ENCODE data around the gene ESRRG. TPM values are rescaled to one million over a fixed set of nuclear protein-coding genes. Genes with fewer than 3 reads are reported as not detected.

Gene ESRRG
- total RNA-seq, result not detected

DNA sequence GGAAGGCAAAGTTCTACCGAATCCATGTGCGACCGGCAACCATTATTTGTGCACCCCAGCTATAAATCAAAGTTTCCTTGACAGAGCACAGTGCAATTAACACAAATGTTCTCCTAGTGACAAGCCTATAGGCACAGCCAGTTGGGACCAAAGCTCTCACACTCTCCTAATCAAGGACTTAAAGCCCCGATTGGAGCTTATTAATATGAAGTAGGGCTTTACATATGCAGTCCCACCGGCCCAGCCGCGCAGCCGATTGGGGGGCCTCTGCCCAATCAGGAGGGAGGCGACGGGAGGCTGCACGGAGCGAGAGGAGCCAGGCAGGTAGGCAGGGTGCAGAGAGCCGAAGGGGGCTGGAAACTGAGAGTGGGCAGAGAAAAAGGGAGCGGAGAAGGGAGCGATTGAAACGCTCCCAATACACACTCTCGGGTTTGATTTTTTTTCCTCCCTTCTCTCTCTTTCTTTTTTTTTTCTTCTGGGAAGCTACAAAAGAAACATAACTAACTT lies at the start of gene ESRRG:
TSS of gene ESRRG (minus strand) at position 156 of the 507 bp plus-strand sequence. CDS start at position 26, 130 bp downstream.
- Mint-ChIP-seq H3K27ac (no peak within 1 kb of the TSS), H3K4me3 (no peak within 1 kb of the TSS), H3K9me3 (peaks cover 0 to 2% of the 10 kb centered on the region in 2 donors), H3K27me3 (ENCODE audit: low read depth) (peaks cover 24% of the 10 kb centered on the region), H3K36me3 (ENCODE audit: insufficient read depth in 2 of 2) (no peaks in the 10 kb centered on the region), H3K4me1 (ENCODE audit: low read depth) (no peaks in the 10 kb centered on the region)
- ATAC-seq (replicated peaks in 1 of 2) (no peak), DNase-seq (no peak)

DNA sequence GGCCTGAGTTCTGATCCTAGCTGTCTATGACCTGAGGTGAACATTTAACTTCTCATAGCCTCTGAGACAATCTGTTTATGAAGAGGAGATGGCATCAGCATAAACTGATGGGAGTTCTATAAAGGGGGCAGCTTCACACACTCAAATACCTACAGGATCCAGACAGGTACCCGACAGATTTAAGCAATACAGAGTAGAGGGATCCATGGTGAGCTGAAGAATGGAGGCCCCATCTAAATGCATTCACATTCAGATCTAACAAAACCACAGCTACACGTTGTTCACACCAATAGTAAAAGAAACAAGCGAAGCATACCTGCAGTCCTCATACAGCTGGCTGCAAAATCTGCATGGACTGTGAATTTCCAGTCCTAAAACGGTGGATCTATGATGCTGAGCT lies 48.7 kb upstream of the ESRRG start:
- ATAC-seq (replicated peaks in 1 of 2) (no peak), DNase-seq (no peak)
- H3K27ac Mint-ChIP-seq, result no peak overlapping the region
- no peak overlapping the region for H3K4me3 Mint-ChIP-seq
- no peaks in the 10 kb centered on the region for H3K27me3 Mint-ChIP-seq (ENCODE audit: low read depth)
- no peaks in the 10 kb centered on the region for H3K36me3 Mint-ChIP-seq (ENCODE audit: insufficient read depth in 2 of 2)
- H3K9me3 Mint-ChIP-seq, result peaks cover 5 to 10% of the 10 kb centered on the region in 2 donors
- H3K4me1 Mint-ChIP-seq (ENCODE audit: low read depth), result no peaks in the 10 kb centered on the region

DNA sequence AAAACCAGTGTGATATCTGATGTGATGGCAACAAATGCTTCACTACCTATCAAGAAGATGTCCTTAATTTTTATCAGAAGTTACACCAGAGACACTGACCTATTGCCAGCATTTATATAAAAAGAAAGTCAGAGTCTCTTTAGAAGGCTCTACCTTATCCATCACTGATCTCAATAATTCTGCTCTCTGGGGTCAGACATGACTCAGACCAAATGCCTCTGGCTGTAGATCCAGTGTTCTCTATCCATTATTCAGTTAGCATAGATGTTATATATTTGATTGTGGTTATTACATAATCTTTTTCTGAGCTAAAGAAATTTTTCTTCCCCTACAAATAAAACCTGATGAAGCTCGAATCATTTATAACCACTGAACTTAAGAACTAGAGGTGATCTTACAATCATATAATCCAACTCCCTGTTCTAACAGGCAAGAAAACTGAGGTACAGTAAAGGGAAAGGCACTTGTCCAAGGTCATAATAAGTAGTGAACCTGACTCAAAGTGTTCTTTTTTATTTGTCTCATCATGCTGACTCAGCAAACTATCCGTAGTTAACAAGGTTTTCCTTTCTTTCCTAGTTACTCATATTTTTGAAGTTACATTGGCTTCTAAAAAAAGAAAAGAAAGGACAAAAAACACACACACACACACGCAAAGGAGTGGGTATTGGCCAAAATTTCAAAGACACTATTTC lies 43.6 kb upstream of the ESRRG start:
- Mint-ChIP-seq H3K4me3 (no peak overlapping the region), H3K27ac (no peak overlapping the region), H3K27me3 (ENCODE audit: low read depth) (no peaks in the 10 kb centered on the region), H3K9me3 (peaks cover 2 to 3% of the 10 kb centered on the region in 2 donors), H3K36me3 (ENCODE audit: insufficient read depth in 2 of 2) (no peaks in the 10 kb centered on the region), H3K4me1 (ENCODE audit: low read depth) (no peaks in the 10 kb centered on the region)
- DNase-seq, result no peak
- no peak for ATAC-seq (replicated peaks in 1 of 2)

DNA sequence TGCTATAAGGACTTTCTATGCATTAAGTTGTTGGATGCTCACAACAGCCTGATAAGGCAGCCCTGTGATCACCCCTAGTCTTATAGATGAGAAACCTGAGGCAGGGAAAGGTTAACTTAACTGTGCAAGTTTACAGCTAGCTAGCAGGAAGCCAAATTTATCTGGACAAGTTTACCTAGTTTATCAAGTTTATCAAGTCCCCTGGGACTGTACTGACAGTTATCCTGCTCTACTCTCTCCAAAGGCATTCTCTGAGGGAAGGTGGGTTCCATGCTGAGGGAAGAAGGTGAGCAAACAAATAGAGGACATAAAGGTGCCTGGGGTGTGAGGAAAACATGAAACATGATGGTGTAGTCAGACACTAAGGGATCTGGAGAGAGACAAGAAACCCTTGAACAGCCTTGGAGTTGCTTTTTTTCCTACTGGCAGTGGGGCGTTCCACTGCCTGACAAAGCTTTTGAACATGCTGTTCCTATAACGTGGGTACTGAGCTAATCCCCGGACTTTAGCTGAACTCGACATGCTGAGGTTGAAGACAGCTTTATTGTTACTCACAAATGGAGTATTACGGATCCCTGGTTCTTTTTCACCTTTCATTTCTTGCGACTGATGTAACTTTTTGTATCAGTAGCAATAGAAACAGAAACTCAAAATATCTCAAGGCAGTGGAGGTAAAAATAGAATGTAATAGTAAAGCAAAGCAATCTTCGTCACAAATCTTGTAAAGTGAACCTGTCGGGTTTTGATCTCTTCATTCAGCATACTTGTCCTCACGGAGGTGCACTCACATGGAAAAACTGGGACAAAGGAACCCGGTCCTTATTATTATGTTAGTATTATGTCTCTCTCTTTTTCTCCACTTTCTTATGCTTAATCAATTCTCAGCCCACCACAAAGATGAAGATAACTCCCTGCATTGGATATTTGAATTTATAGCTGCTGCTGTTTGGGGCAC lies 42.4 kb upstream of the ESRRG start:
- H3K9me3 Mint-ChIP-seq, result peaks cover under 1 to 2% of the 10 kb centered on the region in 2 donors
- no peak overlapping the region for H3K27ac Mint-ChIP-seq
- ATAC-seq (replicated peaks in 1 of 2), result no peak
- no peaks in the 10 kb centered on the region for H3K4me1 Mint-ChIP-seq (ENCODE audit: low read depth)
- no peaks in the 10 kb centered on the region for H3K27me3 Mint-ChIP-seq (ENCODE audit: low read depth)
- no peak overlapping the region for H3K4me3 Mint-ChIP-seq
- no peak for DNase-seq
- H3K36me3 Mint-ChIP-seq (ENCODE audit: insufficient read depth in 2 of 2), result no peaks in the 10 kb centered on the region

DNA sequence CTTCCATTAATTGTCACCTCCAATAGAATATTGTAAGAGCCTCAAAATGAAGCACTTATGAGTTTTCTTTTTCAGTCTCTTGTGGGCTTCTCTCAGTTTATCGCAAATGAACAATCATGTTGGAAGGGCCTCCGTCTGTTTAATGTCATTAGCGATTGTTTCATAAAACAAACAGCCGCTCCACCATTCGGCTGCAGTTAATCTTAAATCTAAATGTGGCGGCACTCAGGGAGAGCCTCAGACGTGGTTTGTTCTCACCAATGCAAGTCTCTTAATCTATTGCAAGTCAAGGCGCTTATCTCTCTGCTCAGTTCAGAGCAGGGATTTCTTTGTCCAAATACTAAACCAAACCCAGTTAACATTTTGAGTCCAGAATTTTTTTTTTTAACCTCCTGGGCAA lies 34.9 kb upstream of the ESRRG start:
- DNase-seq, result no peak
- no peaks in the 10 kb centered on the region for H3K4me1 Mint-ChIP-seq (ENCODE audit: low read depth)
- no peaks in the 10 kb centered on the region for H3K27me3 Mint-ChIP-seq (ENCODE audit: low read depth)
- no peak overlapping the region for H3K27ac Mint-ChIP-seq
- no peaks in the 10 kb centered on the region for H3K9me3 Mint-ChIP-seq
- H3K36me3 Mint-ChIP-seq (ENCODE audit: insufficient read depth in 2 of 2), result no peaks in the 10 kb centered on the region
- ATAC-seq (replicated peaks in 1 of 2), result no peak
- H3K4me3 Mint-ChIP-seq, result no peak overlapping the region

DNA sequence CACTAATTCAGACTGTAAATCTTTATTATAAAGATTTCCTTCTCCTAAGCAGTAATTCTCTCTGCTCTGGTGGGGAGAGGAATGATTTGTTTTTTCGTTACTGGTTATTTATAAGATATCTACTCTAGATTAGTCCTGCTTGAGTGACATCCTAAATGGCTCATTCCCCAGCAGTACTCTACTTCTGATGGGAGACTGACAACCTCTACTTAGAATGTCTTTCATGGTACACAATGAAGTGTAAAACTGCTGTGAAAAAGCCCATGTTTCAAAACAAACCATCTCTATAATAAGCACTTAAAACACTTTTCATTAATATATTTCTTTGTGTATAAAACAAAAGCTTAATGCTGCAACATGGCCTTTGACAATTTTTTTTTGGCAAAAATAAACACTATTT lies 33.9 kb upstream of the ESRRG start:
- Mint-ChIP-seq H3K27me3 (ENCODE audit: low read depth) (no peaks in the 10 kb centered on the region), H3K27ac (no peak overlapping the region), H3K36me3 (ENCODE audit: insufficient read depth in 2 of 2) (no peaks in the 10 kb centered on the region), H3K4me1 (ENCODE audit: low read depth) (no peaks in the 10 kb centered on the region), H3K4me3 (no peak overlapping the region), H3K9me3 (no peaks in the 10 kb centered on the region)
- ATAC-seq (replicated peaks in 1 of 2) (no peak), DNase-seq (no peak)

DNA sequence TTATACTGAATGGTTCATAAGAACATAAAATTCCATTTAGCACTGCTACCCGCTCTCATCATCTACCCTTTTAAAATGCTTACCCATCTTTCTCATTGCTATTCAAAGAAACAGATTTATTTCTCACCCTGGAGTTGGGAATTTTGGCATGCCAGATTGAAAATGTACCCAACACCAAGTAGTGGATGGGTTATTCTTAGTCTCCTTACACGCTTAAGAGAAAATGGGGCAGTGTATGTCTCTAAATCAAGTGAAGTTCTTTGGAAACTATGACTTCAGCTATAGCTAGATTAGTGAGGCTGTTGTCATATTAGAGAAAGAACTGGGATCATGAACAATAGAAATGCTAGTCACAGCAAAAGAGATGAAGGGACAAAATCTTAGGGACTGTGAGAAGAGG lies 27.7 kb upstream of the ESRRG start:
- Mint-ChIP-seq H3K27ac (no peak overlapping the region), H3K4me1 (ENCODE audit: low read depth) (no peaks in the 10 kb centered on the region)
- no peak for ATAC-seq (replicated peaks in 1 of 2)

DNA sequence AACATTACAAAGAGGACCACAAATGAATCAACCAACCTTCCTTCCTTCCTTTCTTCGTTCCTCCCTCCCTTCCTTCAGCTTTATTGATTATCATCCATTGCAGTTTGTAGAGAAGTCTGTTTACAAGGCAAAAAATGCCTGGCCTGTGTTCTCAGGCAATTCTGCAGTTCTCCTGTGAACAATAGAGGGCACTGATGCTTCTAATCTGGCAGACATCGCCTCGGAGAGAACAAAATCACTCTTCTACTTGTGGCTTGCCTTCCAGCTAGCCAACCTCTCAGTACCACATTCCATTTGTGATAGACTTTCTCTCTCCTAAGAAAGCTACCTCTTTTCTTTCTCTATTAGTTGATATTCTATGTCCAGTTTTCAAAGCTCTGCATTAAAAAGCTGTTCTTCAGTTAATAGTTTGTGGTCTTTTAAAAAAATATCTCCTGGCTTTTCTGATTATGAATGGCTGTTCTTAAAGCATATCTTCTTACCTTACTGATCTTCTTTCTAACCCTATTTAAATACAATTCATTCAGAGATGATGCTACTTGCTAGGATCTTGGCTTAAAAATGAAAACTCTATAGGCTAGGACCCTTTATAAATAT lies 26.9 kb upstream of the ESRRG start:
- no peaks in the 10 kb centered on the region for H3K4me1 Mint-ChIP-seq (ENCODE audit: low read depth)
- no peak for ATAC-seq (replicated peaks in 1 of 2)
- DNase-seq, result no peak
- no peaks in the 10 kb centered on the region for H3K36me3 Mint-ChIP-seq (ENCODE audit: insufficient read depth in 2 of 2)
- no peaks in the 10 kb centered on the region for H3K27me3 Mint-ChIP-seq (ENCODE audit: low read depth)
- no peak overlapping the region for H3K27ac Mint-ChIP-seq
- no peak overlapping the region for H3K4me3 Mint-ChIP-seq
- peaks cover 0 to 3% of the 10 kb centered on the region in 2 donors for H3K9me3 Mint-ChIP-seq

More for the DNA sequence above, 27.7 kb upstream of the ESRRG start:
- no peak overlapping the region for H3K4me3 Mint-ChIP-seq
- no peaks in the 10 kb centered on the region for H3K36me3 Mint-ChIP-seq (ENCODE audit: insufficient read depth in 2 of 2)
- DNase-seq, result no peak
- no peaks in the 10 kb centered on the region for H3K27me3 Mint-ChIP-seq (ENCODE audit: low read depth)
- no peaks in the 10 kb centered on the region for H3K9me3 Mint-ChIP-seq

DNA sequence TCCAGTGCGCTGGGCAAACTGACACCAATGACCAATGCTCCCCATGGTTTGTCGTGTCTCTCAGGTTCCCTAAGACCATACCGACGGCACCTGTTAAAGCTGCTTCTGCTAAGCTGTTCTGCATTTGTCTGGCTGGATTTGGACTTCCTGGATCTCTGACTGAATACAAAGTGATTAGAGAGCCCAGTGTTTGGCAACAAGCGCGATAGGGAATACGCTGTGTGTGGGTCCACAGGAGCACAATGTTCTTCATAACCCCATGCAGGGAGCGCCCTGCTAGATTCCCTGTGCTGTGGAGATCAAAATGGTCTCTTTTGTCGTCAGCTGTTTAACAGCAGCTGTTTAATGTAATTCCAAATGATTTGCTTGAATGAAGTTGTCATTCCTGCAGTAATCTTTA lies 26.0 kb upstream of the ESRRG start:
- no peaks in the 10 kb centered on the region for H3K4me1 Mint-ChIP-seq (ENCODE audit: low read depth)
- H3K4me3 Mint-ChIP-seq, result no peak overlapping the region
- no peak for ATAC-seq (replicated peaks in 1 of 2)
- no peak for DNase-seq
- H3K9me3 Mint-ChIP-seq, result peaks cover 0 to 5% of the 10 kb centered on the region in 2 donors
- H3K27ac Mint-ChIP-seq, result no peak overlapping the region
- no peaks in the 10 kb centered on the region for H3K27me3 Mint-ChIP-seq (ENCODE audit: low read depth)
- no peaks in the 10 kb centered on the region for H3K36me3 Mint-ChIP-seq (ENCODE audit: insufficient read depth in 2 of 2)

DNA sequence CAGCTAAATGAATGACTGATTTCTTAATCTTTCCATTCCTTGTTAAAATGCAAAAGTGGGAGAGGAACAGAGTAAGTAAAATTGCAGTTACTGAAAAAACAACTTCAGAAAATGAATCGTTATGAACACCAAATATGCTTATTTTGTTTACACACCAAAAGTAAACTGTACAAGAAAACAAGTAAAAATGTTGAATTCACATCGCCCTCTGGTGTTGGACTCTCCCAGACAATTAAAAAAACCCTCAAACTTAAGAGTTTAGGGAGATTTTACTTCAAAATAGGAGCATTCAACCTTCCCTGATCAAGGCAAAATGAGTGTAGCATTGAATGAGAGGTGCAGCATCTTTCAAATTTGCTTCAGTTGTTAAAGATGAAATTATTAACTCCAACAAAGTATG lies 19.4 kb upstream of the ESRRG start:
- H3K4me1 Mint-ChIP-seq (ENCODE audit: low read depth), result no peaks in the 10 kb centered on the region
- no peaks in the 10 kb centered on the region for H3K36me3 Mint-ChIP-seq (ENCODE audit: insufficient read depth in 2 of 2)
- H3K27me3 Mint-ChIP-seq (ENCODE audit: low read depth), result no peaks in the 10 kb centered on the region
- DNase-seq (no peak), ATAC-seq (replicated peaks in 1 of 2) (no peak)
- H3K27ac Mint-ChIP-seq, result no peak overlapping the region
- H3K4me3 Mint-ChIP-seq, result no peak overlapping the region
- peaks cover 0 to 9% of the 10 kb centered on the region in 2 donors for H3K9me3 Mint-ChIP-seq

DNA sequence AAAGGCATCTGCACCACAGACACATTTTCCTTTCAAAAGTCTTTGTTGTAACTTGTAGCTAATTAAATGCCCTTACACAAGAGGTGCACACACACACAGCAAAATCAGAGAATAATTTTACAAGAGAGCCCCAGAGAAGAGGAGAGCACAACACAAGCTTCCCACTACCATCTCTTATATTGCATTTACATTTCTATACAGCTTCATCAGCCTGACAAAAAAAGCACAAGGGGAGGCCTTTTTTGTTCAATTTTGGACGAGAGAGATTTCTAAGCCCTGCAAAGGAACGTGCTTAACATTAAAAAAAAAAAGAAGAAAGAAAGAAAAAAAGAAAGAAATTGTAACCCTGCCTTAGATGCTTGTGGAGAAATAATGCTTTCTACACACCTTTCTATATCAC lies 17.1 kb upstream of the ESRRG start:
- H3K4me3 Mint-ChIP-seq, result no peak overlapping the region
- H3K27me3 Mint-ChIP-seq (ENCODE audit: low read depth), result no peaks in the 10 kb centered on the region
- H3K9me3 Mint-ChIP-seq, result peaks cover 0 to 8% of the 10 kb centered on the region in 2 donors
- no peaks in the 10 kb centered on the region for H3K4me1 Mint-ChIP-seq (ENCODE audit: low read depth)
- H3K27ac Mint-ChIP-seq, result no peak overlapping the region
- no peak for ATAC-seq (replicated peaks in 1 of 2)
- H3K36me3 Mint-ChIP-seq (ENCODE audit: insufficient read depth in 2 of 2), result no peaks in the 10 kb centered on the region
- no peak for DNase-seq

DNA sequence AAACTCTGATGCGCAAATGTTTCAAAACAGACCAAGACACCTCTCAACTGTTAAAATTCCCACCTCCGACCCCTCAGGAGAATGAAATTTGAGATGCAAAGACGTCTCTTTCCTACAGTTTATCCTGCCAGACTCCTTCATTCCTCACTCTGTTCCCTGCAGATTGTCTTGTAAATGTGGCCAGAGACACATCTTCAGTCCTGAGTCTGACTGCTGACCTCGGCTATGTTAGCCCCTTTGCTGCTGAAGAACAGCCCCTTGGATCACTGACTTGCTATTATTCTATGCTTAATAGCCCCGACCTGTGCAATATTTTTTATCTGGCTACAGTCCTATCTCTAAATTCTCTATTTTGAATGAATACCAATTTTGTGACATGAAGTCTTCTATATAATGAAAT lies 16.6 kb upstream of the ESRRG start:
- Mint-ChIP-seq H3K27me3 (ENCODE audit: low read depth) (no peaks in the 10 kb centered on the region), H3K27ac (no peak overlapping the region), H3K36me3 (ENCODE audit: insufficient read depth in 2 of 2) (no peaks in the 10 kb centered on the region), H3K4me1 (ENCODE audit: low read depth) (no peaks in the 10 kb centered on the region), H3K4me3 (no peak overlapping the region), H3K9me3 (peaks cover 0 to 5% of the 10 kb centered on the region in 2 donors)
- ATAC-seq (replicated peaks in 1 of 2) (no peak), DNase-seq (no peak)

DNA sequence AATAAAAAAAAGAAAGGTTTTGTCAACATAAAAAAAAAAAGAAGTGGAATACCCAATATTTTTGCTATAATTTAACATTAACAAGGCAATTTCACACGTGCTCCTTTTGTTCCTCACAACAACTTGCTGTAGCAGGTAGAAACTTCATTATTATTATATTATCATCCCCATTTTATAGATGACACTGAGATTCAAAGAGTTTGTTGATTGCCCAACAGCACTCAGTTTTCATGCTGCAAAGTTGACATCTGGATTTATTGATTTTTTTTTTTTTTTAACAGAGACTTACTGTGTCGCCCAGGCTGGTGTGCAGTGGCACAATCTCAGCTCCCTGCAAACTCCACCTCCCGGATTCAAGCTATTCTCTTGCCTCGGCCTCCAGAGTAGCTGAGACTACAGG lies 8.9 kb upstream of the ESRRG start:
- no peaks in the 10 kb centered on the region for H3K9me3 Mint-ChIP-seq
- no peaks in the 10 kb centered on the region for H3K36me3 Mint-ChIP-seq (ENCODE audit: insufficient read depth in 2 of 2)
- H3K27ac Mint-ChIP-seq, result no peak overlapping the region
- no peak overlapping the region for H3K4me3 Mint-ChIP-seq
- no peaks in the 10 kb centered on the region for H3K4me1 Mint-ChIP-seq (ENCODE audit: low read depth)
- no peaks in the 10 kb centered on the region for H3K27me3 Mint-ChIP-seq (ENCODE audit: low read depth)
- DNase-seq, result no peak
- no peak for ATAC-seq (replicated peaks in 1 of 2)

Data from activated T-cell treated with anti-CD3 and anti-CD28 coated beads, Interleukin-2, amount 50 U/mL, for 72 hours (primary cell).